ENCODE results near the gene PAK3.

The PAK3 gene

DNA sequence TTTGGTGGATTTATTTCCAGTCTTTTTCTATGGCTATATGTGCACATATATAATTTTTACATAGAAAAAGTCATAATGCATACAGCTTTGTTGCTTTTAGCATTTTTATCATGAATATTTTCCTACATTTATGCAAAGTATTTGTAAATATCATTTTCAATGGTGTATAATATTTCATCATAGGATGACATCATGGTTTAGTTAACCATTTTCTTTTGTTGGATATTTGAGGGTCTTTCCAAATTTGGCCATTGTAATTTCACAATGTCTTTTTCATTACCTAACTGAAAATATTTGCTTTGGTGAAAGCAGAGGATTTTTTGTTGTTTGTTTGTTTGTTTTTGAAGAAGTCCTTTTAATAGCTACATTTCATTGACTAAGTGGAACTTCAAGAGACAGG is 31.0 kb downstream of the PAK3 start:
- Histone ChIP-seq H2AFZ (ENCODE audit: low read depth, low read length) (no peak overlapping the region), H3K27me3 (ENCODE audit: low read depth, low read length) (no peaks in the 10 kb centered on the region), H3K36me3 (replicated peaks; ENCODE audit: low read depth, low read length) (no peaks in the 10 kb centered on the region), H3K4me3 (ENCODE audit: low read length) (no peak overlapping the region), H3K9ac (ENCODE audit: low read length) (no peak overlapping the region), H3K9me3 (ENCODE audit: insufficient read depth, low read length) (no peaks in the 10 kb centered on the region), H3K27ac (ENCODE audit: low read length) (no peak overlapping the region), H3K79me2 (ENCODE audit: low read length) (no peaks in the 10 kb centered on the region), H3K4me1 (ENCODE audit: low read length) (peaks cover 18% of the 10 kb centered on the region), H3K4me2 (ENCODE audit: low read length) (no peak overlapping the region), H4K20me1 (ENCODE audit: insufficient read depth, low read length) (no peaks in the 10 kb centered on the region)
- no peak for TF ChIP-seq EZH2phosphoT487 (IDR thresholded peaks at IDR 0.05; ENCODE audit: low read depth)
- TF ChIP-seq, protein P1, sequence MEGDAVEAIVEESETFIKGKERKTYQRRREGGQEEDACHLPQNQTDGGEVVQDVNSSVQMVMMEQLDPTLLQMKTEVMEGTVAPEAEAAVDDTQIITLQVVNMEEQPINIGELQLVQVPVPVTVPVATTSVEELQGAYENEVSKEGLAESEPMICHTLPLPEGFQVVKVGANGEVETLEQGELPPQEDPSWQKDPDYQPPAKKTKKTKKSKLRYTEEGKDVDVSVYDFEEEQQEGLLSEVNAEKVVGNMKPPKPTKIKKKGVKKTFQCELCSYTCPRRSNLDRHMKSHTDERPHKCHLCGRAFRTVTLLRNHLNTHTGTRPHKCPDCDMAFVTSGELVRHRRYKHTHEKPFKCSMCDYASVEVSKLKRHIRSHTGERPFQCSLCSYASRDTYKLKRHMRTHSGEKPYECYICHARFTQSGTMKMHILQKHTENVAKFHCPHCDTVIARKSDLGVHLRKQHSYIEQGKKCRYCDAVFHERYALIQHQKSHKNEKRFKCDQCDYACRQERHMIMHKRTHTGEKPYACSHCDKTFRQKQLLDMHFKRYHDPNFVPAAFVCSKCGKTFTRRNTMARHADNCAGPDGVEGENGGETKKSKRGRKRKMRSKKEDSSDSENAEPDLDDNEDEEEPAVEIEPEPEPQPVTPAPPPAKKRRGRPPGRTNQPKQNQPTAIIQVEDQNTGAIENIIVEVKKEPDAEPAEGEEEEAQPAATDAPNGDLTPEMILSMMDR (IDR thresholded peaks at IDR 0.05; ENCODE audit: low read depth, low read length): no peak

DNA sequence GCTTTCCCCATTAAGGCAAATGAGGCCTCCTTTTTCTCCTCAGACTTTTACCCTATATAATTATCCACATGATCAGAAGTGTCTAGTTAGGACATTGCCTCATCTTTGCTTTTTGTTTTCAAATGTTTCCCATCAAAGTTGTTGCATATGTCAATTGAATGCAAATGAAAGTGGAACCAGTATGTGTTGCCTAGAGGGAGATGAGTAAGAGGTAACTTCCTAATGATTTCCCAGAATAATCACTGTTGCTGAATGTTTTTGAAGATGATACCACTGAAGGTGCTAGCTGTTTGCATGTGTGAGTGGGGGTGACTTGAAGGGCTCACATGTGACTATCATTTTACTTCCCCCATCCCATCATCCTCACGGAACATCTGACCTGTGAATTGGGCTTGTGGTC is 33.9 kb downstream of the PAK3 start:
- H3K79me2 ChIP-seq (ENCODE audit: low read length): no peaks in the 10 kb centered on the region
- no peak overlapping the region for H3K27ac ChIP-seq (ENCODE audit: low read length)
- no peaks in the 10 kb centered on the region for H4K20me1 ChIP-seq (ENCODE audit: insufficient read depth, low read length)
- no peaks in the 10 kb centered on the region for H3K9me3 ChIP-seq (ENCODE audit: insufficient read depth, low read length)
- no peaks in the 10 kb centered on the region for H3K36me3 ChIP-seq (replicated peaks; ENCODE audit: low read depth, low read length)
- no peak overlapping the region for H2AFZ ChIP-seq (ENCODE audit: low read depth, low read length)
- H3K4me2 ChIP-seq (ENCODE audit: low read length): no peak overlapping the region
- H3K9ac ChIP-seq (ENCODE audit: low read length): no peak overlapping the region
- TF ChIP-seq, protein P1 (IDR thresholded peaks at IDR 0.05; ENCODE audit: low read depth, low read length): no peak
- no peak for TF ChIP-seq EZH2phosphoT487 (IDR thresholded peaks at IDR 0.05; ENCODE audit: low read depth)
- no peaks in the 10 kb centered on the region for H3K27me3 ChIP-seq (ENCODE audit: low read depth, low read length)
- no peak overlapping the region for H3K4me3 ChIP-seq (ENCODE audit: low read length)
- no peaks in the 10 kb centered on the region for H3K4me1 ChIP-seq (ENCODE audit: low read length)

- no peak overlapping the region for H2AFZ ChIP-seq (ENCODE audit: low read depth, low read length)
- no peaks in the 10 kb centered on the region for H4K20me1 ChIP-seq (ENCODE audit: insufficient read depth, low read length)
- TF ChIP-seq EZH2phosphoT487 (IDR thresholded peaks at IDR 0.05; ENCODE audit: low read depth): no peak
- TF ChIP-seq, protein P1 (IDR thresholded peaks at IDR 0.05; ENCODE audit: low read depth, low read length): no peak
- H3K27ac ChIP-seq (ENCODE audit: low read length): no peak overlapping the region
- no peaks in the 10 kb centered on the region for H3K4me1 ChIP-seq (ENCODE audit: low read length)
- H3K9me3 ChIP-seq (ENCODE audit: insufficient read depth, low read length): no peaks in the 10 kb centered on the region
- H3K4me2 ChIP-seq (ENCODE audit: low read length): no peak overlapping the region
- H3K27me3 ChIP-seq (ENCODE audit: low read depth, low read length): no peaks in the 10 kb centered on the region
- H3K36me3 ChIP-seq (replicated peaks; ENCODE audit: low read depth, low read length): no peaks in the 10 kb centered on the region
- H3K9ac ChIP-seq (ENCODE audit: low read length): no peak overlapping the region
- no peaks in the 10 kb centered on the region for H3K79me2 ChIP-seq (ENCODE audit: low read length)
- no peak overlapping the region for H3K4me3 ChIP-seq (ENCODE audit: low read length)
These were observed 35.6 kb downstream of the PAK3 start for GRCh38 chrX:111131572-111131971.

GRCh38 chrX:111133389-111133788 is 37.4 kb downstream of the PAK3 start:
- Histone ChIP-seq H3K4me1 (ENCODE audit: low read length) (no peaks in the 10 kb centered on the region), H3K4me2 (ENCODE audit: low read length) (no peak overlapping the region), H4K20me1 (ENCODE audit: insufficient read depth, low read length) (no peaks in the 10 kb centered on the region), H3K27me3 (ENCODE audit: low read depth, low read length) (no peaks in the 10 kb centered on the region), H3K4me3 (ENCODE audit: low read length) (no peak overlapping the region), H2AFZ (ENCODE audit: low read depth, low read length) (no peak overlapping the region), H3K27ac (ENCODE audit: low read length) (no peak overlapping the region), H3K36me3 (replicated peaks; ENCODE audit: low read depth, low read length) (no peaks in the 10 kb centered on the region), H3K9ac (ENCODE audit: low read length) (no peak overlapping the region), H3K79me2 (ENCODE audit: low read length) (no peaks in the 10 kb centered on the region), H3K9me3 (ENCODE audit: insufficient read depth, low read length) (no peaks in the 10 kb centered on the region)
- no peak for TF ChIP-seq EZH2phosphoT487 (IDR thresholded peaks at IDR 0.05; ENCODE audit: low read depth)
- TF ChIP-seq, protein P1 (IDR thresholded peaks at IDR 0.05; ENCODE audit: low read depth, low read length): no peak

All from OCI-LY3 (cell line).